Middle frontal gyrus (tissue), 1 donor: ENCODE data around the gene LIMA1.
"Not testable (repeated sequence)": the region's sequence is repeated elsewhere in the genome, so short reads cannot be mapped to it uniquely, and the experiment has no call there.

Experiments used
- DNase-seq: peaks from one replicate; pipeline ENCODE4 v3.0.0-alpha.2; 2015; ENCODE audit warnings: low spot score; ENCODE audit errors: extremely low spot score

The LIMA1 gene

GRCh38 chr12:50219001-50219400 is 64.3 kb downstream of the LIMA1 start:
- not testable (repeated sequence) for DNase-seq

- DNase-seq: no peak
Measured at GRCh38 chr12:50218386-50218785, 64.9 kb downstream of the LIMA1 start.

- DNase-seq: no peak
Measured at GRCh38 chr12:50217202-50217601, 66.1 kb downstream of the LIMA1 start.

- DNase-seq: no peak
Measured at GRCh38 chr12:50215033-50215432, 68.3 kb downstream of the LIMA1 start.

- no peak for DNase-seq
Measured at GRCh38 chr12:50214018-50214417, 69.3 kb downstream of the LIMA1 start.

- DNase-seq: no peak
Measured at GRCh38 chr12:50213439-50213838, 69.9 kb downstream of the LIMA1 start.

GRCh38 chr12:50212071-50212467 is 71.3 kb downstream of the LIMA1 start:
- DNase-seq: no peak

GRCh38 chr12:50211392-50212070 is 71.8 kb downstream of the LIMA1 start:
- DNase-seq: no peak

- DNase-seq: no peak
Measured at GRCh38 chr12:50207424-50207823, 75.9 kb downstream of the LIMA1 start.

- DNase-seq: no peak
Measured at GRCh38 chr12:50205648-50206047, 77.7 kb downstream of the LIMA1 start.

GRCh38 chr12:50203691-50204090 is 79.6 kb downstream of the LIMA1 start:
- no peak for DNase-seq

- no peak for DNase-seq
Measured at GRCh38 chr12:50201987-50202521, 81.3 kb downstream of the LIMA1 start.

- no peak for DNase-seq
Measured at GRCh38 chr12:50200552-50201273, 82.6 kb downstream of the LIMA1 start.

GRCh38 chr12:50198829-50199228 is 84.5 kb downstream of the LIMA1 start:
- no peak for DNase-seq

- DNase-seq: no peak
Measured at GRCh38 chr12:50197297-50197727, 86.0 kb downstream of the LIMA1 start.

GRCh38 chr12:50196537-50196936 is 86.8 kb downstream of the LIMA1 start:
- DNase-seq: no peak

GRCh38 chr12:50195832-50196231 is 87.5 kb downstream of the LIMA1 start:
- no peak for DNase-seq

- no peak for DNase-seq
Measured at GRCh38 chr12:50192908-50193307, 90.4 kb downstream of the LIMA1 start.

- DNase-seq: no peak
Measured at GRCh38 chr12:50192236-50192635, 91.1 kb downstream of the LIMA1 start.

- no peak for DNase-seq
Measured at GRCh38 chr12:50190859-50191258, 92.5 kb downstream of the LIMA1 start.

- no peak for DNase-seq
Measured at GRCh38 chr12:50188875-50189575, 94.3 kb downstream of the LIMA1 start.

- DNase-seq: no peak
Measured at GRCh38 chr12:50188241-50188781, 95.0 kb downstream of the LIMA1 start.
